HL-60 (cell line): ENCODE data around the gene ZNF142.

Experiments used
- DNase-seq, 2 experiments: peaks; one replicate each; pipeline ENCODE4 v3.0.0-alpha.2; 2010 to 2020; ENCODE audit warnings: low read depth in 1 of 2, low spot score in 1 of 2
- H3K27ac ChIP-seq: fragments of 250-450 bp; sonication (Bioruptor Pico); replicated peaks from 2 replicates; pipeline ENCODE4 v1.5.1; 2020; ENCODE audit warnings: mild to moderate bottlenecking, moderate library complexity
- H3K27me3 ChIP-seq: fragments of 250-450 bp; sonication (Bioruptor Pico); 2 replicates; pipeline ENCODE4 v1.5.1; 2021; ENCODE audit warnings: mild to moderate bottlenecking, moderate library complexity; ENCODE audit not compliant: insufficient read depth, poor library complexity, severe bottlenecking
- H3K4me3 ChIP-seq: replicated peaks from 2 replicates; pipeline ENCODE4 v1.5.1; 2011; ENCODE audit warnings: mild to moderate bottlenecking, control low read depth, low read length; ENCODE audit not compliant: insufficient read depth
- CTCF ChIP-seq: IDR thresholded peaks from one replicate; pipeline ENCODE4 v1.5.1; 2011; ENCODE audit warnings: low read length, control low read depth, inconsistent platforms; ENCODE audit not compliant: insufficient read depth
- GABPA ChIP-seq: IDR thresholded peaks from 2 replicates; pipeline ENCODE4 v1.6.1; 2012; ENCODE audit warnings: low read depth
- POLR2AphosphoS5 ChIP-seq: IDR thresholded peaks from 2 replicates; pipeline ENCODE4 v1.6.1; 2012; ENCODE audit warnings: low read depth
- SPI1 ChIP-seq: IDR thresholded peaks from 2 replicates; pipeline ENCODE4 v1.6.1; 2012; ENCODE audit warnings: low read depth, mild to moderate bottlenecking, borderline replicate concordance
- TF ChIP-seq, protein P1 (sequence below): IDR thresholded peaks from 2 replicates; pipeline ENCODE4 v1.6.1; 2012; ENCODE audit warnings: low read depth; ENCODE audit not compliant: insufficient replicate concordance

ZNF142 gene

GRCh38 chr2:218622606-218623365 lies 36.6 kb downstream of the ZNF142 start:
- Histone ChIP-seq H3K4me3 (no peak overlapping the region), H3K27ac (no peak overlapping the region), H3K27me3 (no peaks in the 10 kb centered on the region)
- TF ChIP-seq GABPA (no peak), CTCF (no peak), SPI1 (no peak), POLR2AphosphoS5 (no peak)
- TF ChIP-seq, protein P1, sequence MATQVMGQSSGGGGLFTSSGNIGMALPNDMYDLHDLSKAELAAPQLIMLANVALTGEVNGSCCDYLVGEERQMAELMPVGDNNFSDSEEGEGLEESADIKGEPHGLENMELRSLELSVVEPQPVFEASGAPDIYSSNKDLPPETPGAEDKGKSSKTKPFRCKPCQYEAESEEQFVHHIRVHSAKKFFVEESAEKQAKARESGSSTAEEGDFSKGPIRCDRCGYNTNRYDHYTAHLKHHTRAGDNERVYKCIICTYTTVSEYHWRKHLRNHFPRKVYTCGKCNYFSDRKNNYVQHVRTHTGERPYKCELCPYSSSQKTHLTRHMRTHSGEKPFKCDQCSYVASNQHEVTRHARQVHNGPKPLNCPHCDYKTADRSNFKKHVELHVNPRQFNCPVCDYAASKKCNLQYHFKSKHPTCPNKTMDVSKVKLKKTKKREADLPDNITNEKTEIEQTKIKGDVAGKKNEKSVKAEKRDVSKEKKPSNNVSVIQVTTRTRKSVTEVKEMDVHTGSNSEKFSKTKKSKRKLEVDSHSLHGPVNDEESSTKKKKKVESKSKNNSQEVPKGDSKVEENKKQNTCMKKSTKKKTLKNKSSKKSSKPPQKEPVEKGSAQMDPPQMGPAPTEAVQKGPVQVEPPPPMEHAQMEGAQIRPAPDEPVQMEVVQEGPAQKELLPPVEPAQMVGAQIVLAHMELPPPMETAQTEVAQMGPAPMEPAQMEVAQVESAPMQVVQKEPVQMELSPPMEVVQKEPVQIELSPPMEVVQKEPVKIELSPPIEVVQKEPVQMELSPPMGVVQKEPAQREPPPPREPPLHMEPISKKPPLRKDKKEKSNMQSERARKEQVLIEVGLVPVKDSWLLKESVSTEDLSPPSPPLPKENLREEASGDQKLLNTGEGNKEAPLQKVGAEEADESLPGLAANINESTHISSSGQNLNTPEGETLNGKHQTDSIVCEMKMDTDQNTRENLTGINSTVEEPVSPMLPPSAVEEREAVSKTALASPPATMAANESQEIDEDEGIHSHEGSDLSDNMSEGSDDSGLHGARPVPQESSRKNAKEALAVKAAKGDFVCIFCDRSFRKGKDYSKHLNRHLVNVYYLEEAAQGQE: no peak
- no peak for DNase-seq

DNA sequence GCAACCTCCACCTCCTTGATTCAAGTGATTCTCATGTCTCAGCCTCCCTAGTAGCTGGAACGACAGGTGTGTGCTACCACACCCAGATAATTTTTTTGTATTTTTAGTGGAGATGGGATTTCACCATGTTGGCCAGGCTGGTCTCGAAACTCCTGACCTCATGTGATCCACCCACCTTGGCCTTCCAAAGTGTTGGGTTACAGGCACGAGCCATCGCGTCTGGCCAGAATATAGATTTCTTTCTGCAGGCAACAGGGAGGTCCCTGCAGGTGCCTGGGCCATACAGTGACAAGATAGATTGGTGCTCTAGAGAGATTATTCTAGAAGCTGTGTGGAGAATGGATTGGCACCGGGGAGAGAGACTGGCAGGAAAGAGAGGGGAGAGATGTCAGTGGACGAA lies 38.4 kb downstream of the ZNF142 start:
- Histone ChIP-seq H3K4me3 (no peak overlapping the region), H3K27me3 (no peaks in the 10 kb centered on the region), H3K27ac (no peak overlapping the region)
- TF ChIP-seq GABPA (no peak), POLR2AphosphoS5 (no peak), CTCF (no peak), SPI1 (no peak)
- TF ChIP-seq, protein P1: no peak
- DNase-seq: no peak

- no peak for TF ChIP-seq GABPA
- TF ChIP-seq SPI1: no peak
- TF ChIP-seq, protein P1: no peak
- TF ChIP-seq POLR2AphosphoS5: no peak
- TF ChIP-seq CTCF: no peak
- H3K4me3 ChIP-seq: no peak overlapping the region
- no peaks in the 10 kb centered on the region for H3K27me3 ChIP-seq
- no peak overlapping the region for H3K27ac ChIP-seq
- DNase-seq: no peak
Observed at GRCh38 chr2:218618102-218618860, 41.1 kb downstream of the ZNF142 start.
